ENCODE measurements around the gene IFNGR1. TPM values are rescaled to one million over a fixed set of nuclear protein-coding genes. Genes with fewer than 3 reads are reported as not detected.

Gene IFNGR1
- total and polyA plus RNA-seq, 2 experiments from 2014 or later, result 22.8 to 23.2 TPM

- Histone ChIP-seq H3K27me3 (ENCODE audit: insufficient read depth) (no peaks in the 10 kb centered on the region), H3F3A (replicated peaks; ENCODE audit: low read depth) (no peaks in the 10 kb centered on the region), H4K20me1 (replicated peaks; ENCODE audit: insufficient read depth) (no peaks in the 10 kb centered on the region), H3K4me3 (no peak overlapping the region), H3K79me2 (replicated peaks; ENCODE audit: insufficient read depth) (no peaks in the 10 kb centered on the region), H3K9me2 (ENCODE audit: insufficient read depth) (no peaks in the 10 kb centered on the region; the same call in 1 of the 2 replicates), H3K4me1 (ENCODE audit: insufficient read depth) (no peaks in the 10 kb centered on the region; the same call in 1 of the 2 replicates), H3K27ac (ENCODE audit: low read depth) (no peak overlapping the region), H3K36me3 (ENCODE audit: insufficient read depth) (no peaks in the 10 kb centered on the region), H2AFZ (no peak overlapping the region), H3K4me2 (no peak overlapping the region)
- Mint-ChIP-seq H3K9me3 (no peaks in the 10 kb centered on the region), H3K4me1 (no peaks in the 10 kb centered on the region; the same call in 2 of the 3 replicates), H3K36me3 (ENCODE audit: low read depth) (no peaks in the 10 kb centered on the region), H3K27ac (no peak overlapping the region), H3K4me3 (no peak overlapping the region), H3K27me3 (ENCODE audit: insufficient read depth, low read depth, poor library complexity) (no peaks in the 10 kb centered on the region)
- ATAC-seq (no peak), DNase-seq (ENCODE audit: low spot score) (no peak)
- TF ChIP-seq CTCF (conservative IDR thresholded peaks at IDR 0.05; ENCODE audit: low read depth in 2 of 2) (no peak), CREB1 (CRISPR knock-in tag; IDR thresholded peaks at IDR 0.05; ENCODE audit: low read depth) (no peak), ZNF331 (CRISPR knock-in tag; IDR thresholded peaks at IDR 0.05; ENCODE audit: low read depth) (no peak), STAT1 (IDR thresholded peaks at IDR 0.05; ENCODE audit: unreplicated experiment) (no peak), EZH2phosphoT487 (IDR thresholded peaks at IDR 0.05; ENCODE audit: unreplicated experiment) (no peak), ZNF462 (CRISPR knock-in tag; IDR thresholded peaks at IDR 0.05) (no peak), ZNF114 (CRISPR knock-in tag; IDR thresholded peaks at IDR 0.05) (no peak), EZH2 (IDR thresholded peaks at IDR 0.05; ENCODE audit: low read depth, unreplicated experiment) (no peak), ETS1 (IDR thresholded peaks at IDR 0.05) (no peak), POLR2AphosphoS5 (IDR thresholded peaks at IDR 0.05; ENCODE audit: low read depth) (no peak), NANOG (IDR thresholded peaks at IDR 0.05; ENCODE audit: borderline replicate concordance) (no peak), REST (IDR thresholded peaks at IDR 0.05; ENCODE audit: unreplicated experiment) (no peak), JUNB (IDR thresholded peaks at IDR 0.05; ENCODE audit: unreplicated experiment) (no peak)
Observed at GRCh38 chr6:137226697-137227096, 7.5 kb upstream of the IFNGR1 start.
